ENCODE results near the gene KCNH4. TPM values are rescaled to one million over a fixed set of nuclear protein-coding genes. Genes with fewer than 3 reads are reported as not detected.

Gene KCNH4
- total RNA-seq, 1 donor from 2014 or later, result 0.25 TPM

DNA sequence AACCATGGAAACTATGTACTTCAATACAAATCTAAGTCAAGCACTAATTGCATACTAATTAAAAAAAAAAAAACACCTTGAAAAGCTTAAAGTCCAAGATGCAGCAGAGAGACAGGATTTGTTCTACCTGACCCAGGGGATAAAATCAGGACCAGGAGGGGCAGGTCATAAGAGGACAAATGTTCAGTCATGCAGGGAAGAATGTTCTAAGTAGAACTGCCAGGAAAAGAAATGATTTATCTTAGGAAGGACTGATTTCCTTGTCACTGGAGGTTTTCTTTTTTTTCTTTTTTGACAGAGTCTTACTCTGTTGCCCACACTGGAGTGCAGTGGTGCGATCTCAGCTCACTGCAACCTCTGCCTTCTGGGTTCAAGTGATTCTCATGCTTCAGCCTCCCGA is 22.4 kb upstream of the KCNH4 start:
- TF ChIP-seq, protein P1, sequence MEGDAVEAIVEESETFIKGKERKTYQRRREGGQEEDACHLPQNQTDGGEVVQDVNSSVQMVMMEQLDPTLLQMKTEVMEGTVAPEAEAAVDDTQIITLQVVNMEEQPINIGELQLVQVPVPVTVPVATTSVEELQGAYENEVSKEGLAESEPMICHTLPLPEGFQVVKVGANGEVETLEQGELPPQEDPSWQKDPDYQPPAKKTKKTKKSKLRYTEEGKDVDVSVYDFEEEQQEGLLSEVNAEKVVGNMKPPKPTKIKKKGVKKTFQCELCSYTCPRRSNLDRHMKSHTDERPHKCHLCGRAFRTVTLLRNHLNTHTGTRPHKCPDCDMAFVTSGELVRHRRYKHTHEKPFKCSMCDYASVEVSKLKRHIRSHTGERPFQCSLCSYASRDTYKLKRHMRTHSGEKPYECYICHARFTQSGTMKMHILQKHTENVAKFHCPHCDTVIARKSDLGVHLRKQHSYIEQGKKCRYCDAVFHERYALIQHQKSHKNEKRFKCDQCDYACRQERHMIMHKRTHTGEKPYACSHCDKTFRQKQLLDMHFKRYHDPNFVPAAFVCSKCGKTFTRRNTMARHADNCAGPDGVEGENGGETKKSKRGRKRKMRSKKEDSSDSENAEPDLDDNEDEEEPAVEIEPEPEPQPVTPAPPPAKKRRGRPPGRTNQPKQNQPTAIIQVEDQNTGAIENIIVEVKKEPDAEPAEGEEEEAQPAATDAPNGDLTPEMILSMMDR (IDR thresholded peaks at IDR 0.05; ENCODE audit: unreplicated experiment), result no peak
- H3K27me3 Mint-ChIP-seq (ENCODE audit: low read depth), result no peaks in the 10 kb centered on the region
- peaks cover 47% of the 10 kb centered on the region for H3K36me3 Mint-ChIP-seq
- no peaks in the 10 kb centered on the region for H3K9me3 Mint-ChIP-seq
- no peak overlapping the region for H3K4me3 Mint-ChIP-seq
- H3K4me1 Mint-ChIP-seq, result no peaks in the 10 kb centered on the region
- no peak overlapping the region for H3K27ac Mint-ChIP-seq
- DNase-seq (ENCODE audit: low spot score in 2 of 2, unreplicated experiment in 2 of 2), result no peak

DNA sequence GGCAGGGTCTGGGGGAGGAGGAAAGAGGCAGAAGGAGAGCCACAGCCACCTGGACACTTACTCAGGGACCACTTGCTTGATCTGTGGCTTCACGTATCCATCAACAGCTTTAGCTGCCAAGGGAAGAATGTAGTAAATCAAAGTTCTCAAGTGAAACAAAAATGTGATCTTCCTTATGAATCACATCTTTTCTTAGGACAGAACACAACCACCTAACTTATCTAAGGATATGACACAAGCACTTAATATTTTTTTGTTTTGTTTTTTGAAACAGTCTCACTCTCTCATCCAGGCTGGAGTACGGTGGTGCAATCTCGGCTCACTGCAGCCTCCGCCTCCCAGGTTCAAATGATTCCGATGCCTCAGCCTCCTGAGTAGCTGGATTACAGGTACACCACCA is 21.8 kb upstream of the KCNH4 start:
- no peak overlapping the region for H3K4me3 Mint-ChIP-seq
- DNase-seq (ENCODE audit: low spot score in 2 of 2, unreplicated experiment in 2 of 2), result no peak
- no peak overlapping the region for H3K27ac Mint-ChIP-seq
- no peaks in the 10 kb centered on the region for H3K27me3 Mint-ChIP-seq (ENCODE audit: low read depth)
- no peaks in the 10 kb centered on the region for H3K9me3 Mint-ChIP-seq
- H3K36me3 Mint-ChIP-seq, result peaks cover 47% of the 10 kb centered on the region
- H3K4me1 Mint-ChIP-seq, result no peaks in the 10 kb centered on the region
- TF ChIP-seq, protein P1 (IDR thresholded peaks at IDR 0.05; ENCODE audit: unreplicated experiment), result no peak

DNA sequence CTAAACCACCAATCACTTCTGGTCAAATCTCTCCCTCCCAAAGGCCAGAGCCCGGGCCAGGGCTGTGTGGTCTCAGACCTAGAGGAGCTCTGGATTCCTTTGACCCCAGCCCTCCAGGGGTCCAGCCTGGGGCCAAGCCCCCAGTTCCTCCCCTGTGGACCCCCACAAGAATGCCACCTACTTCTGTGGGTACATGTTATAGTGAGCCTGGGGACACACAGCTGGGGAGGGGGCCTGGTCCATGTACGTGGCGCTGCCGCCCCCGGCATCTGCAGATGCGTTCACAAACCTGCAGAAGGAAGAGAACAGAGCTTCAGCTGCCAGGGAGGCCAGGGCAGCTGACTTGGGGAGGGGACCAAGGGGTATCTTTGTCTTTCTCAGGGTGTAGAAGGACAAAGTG is 21.2 kb upstream of the KCNH4 start:
- Mint-ChIP-seq H3K9me3 (no peaks in the 10 kb centered on the region), H3K27ac (no peak overlapping the region), H3K36me3 (peaks cover 42% of the 10 kb centered on the region), H3K27me3 (ENCODE audit: low read depth) (no peaks in the 10 kb centered on the region), H3K4me1 (no peaks in the 10 kb centered on the region), H3K4me3 (no peak overlapping the region)
- DNase-seq (ENCODE audit: low spot score in 2 of 2, unreplicated experiment in 2 of 2), result no peak
- TF ChIP-seq, protein P1 (IDR thresholded peaks at IDR 0.05; ENCODE audit: unreplicated experiment), result no peak

DNA sequence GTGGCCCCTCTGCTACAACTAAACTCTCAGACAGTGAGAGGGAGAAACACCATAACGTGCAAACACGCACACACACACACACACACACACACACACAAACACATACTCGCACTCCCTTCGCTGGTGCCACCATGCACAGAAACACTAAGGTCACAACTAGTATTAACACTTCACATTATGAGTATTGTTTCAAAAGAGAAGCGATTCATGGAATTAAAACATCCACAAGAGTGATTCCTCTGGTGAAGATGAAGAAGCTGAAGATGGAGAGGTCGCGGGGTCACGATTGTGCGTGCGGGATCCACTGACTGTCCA is 20.5 kb upstream of the KCNH4 start:
- Mint-ChIP-seq H3K9me3 (no peaks in the 10 kb centered on the region), H3K27ac (no peak overlapping the region), H3K4me1 (no peaks in the 10 kb centered on the region), H3K36me3 (peaks cover 41% of the 10 kb centered on the region), H3K4me3 (no peak overlapping the region), H3K27me3 (ENCODE audit: low read depth) (no peaks in the 10 kb centered on the region)
- TF ChIP-seq, protein P1 (IDR thresholded peaks at IDR 0.05; ENCODE audit: unreplicated experiment), result no peak
- DNase-seq (ENCODE audit: low spot score in 2 of 2, unreplicated experiment in 2 of 2), result no peak

DNA sequence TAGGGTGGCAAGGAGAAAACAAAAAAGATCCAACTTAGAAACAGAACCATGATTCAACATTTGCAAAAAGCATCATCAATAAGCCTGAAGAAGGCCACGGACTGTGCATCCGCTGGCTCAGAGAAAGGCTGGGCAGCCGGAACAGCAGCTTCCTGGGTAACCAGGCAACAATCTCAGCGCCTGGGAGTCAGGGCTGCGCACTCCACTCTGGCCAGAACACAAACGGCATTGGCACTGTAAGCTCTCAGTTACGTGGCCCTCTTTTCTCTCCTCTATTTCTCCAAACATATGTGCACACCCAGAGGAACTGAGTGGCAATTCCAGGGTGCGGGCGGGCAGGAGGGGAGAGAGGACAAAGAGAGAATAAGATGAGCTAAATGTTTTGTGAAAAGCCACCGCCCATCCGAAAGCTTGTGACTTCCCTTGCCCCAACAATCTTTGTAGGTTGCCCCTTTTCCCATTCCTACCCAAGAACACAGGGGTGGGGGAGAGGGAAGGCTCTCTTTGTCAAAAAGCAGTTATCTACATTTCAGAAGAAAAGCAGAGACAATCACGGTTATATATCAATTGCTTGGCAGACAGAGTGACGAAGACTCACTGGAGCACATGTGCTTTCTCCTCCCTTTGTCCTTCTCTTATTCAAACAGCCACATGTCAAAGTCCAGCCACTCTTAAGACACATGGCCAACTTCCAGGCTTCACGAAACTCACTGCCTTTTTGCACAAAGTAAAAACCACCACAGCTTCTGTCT is 19.9 kb upstream of the KCNH4 start:
- no peak for DNase-seq (ENCODE audit: low spot score in 2 of 2, unreplicated experiment in 2 of 2)
- no peak overlapping the region for H3K4me3 Mint-ChIP-seq
- no peaks in the 10 kb centered on the region for H3K4me1 Mint-ChIP-seq
- no peaks in the 10 kb centered on the region for H3K27me3 Mint-ChIP-seq (ENCODE audit: low read depth)
- H3K27ac Mint-ChIP-seq, result no peak overlapping the region
- TF ChIP-seq, protein P1 (IDR thresholded peaks at IDR 0.05; ENCODE audit: unreplicated experiment), result no peak
- peaks cover 39% of the 10 kb centered on the region for H3K36me3 Mint-ChIP-seq
- no peaks in the 10 kb centered on the region for H3K9me3 Mint-ChIP-seq

Data from mesothelial cell of epicardium (in vitro differentiated cells).